ENCODE results near the gene SPO11.

SPO11 gene

DNA sequence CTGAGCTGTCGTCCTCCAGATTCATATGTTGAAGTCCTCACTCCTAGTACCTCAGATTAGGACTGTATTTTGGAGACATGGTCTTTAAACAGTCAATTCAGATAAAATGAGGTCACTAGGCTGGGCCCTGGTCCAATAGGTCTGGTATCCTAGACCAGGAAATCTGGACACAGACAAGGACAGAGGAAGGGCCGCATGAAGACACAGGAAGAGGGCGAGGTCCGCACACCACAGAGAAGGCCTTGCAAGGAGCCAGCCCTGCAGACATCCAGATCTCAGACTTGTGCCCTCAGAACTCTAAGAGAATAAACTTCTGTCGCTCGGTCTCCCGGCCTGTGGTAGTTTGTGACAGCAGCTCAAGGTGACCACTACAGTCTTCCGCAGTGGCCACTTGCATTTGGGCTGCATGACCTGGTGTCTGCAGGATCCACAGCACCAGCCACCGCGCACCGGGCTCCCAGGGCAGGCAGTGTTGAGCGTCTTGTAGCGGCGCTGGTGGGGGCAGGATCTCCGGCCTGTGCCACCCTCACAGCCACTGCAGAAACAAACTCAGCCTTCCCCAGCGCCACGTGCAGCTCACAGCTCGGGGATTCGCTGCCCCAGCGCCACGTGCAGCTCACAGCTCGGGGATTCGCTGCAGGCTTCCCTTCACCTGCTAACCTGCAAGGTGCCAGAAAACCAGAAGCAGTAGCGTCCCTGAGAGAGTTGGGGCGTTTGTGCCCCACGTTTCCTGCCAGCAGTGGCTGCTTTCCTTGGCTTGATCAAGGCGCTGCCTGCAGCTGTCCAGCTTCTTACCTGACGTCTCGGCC, 55.6 kb downstream of the SPO11 start:
- TF ChIP-seq GATA2 (IDR thresholded peaks at IDR 0.05; ENCODE audit: low read depth, low read length) (no peak), GATA3 (IDR thresholded peaks at IDR 0.05; ENCODE audit: low read depth, low read length) (no peak)

DNA sequence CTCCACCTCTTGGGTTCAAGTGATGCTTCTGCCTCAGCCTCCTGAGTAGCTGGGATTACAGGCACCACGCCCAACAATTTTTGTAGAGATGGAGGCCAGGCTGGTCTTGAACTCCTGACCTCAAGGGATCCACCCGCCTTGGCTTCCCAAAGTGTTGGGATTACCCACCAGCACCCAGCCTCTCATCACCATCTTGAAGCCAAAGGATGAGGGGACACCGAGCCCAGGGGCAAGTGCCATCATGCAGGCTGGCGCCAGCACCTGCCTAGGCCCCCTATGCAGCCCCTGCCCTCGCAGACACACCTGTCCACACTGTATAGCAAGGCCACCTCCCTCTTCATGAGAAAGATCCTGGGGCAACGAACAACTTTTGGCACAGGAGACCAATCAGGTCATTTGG, 56.3 kb downstream of the SPO11 start:
- TF ChIP-seq GATA3 (IDR thresholded peaks at IDR 0.05; ENCODE audit: low read depth, low read length) (no peak), GATA2 (IDR thresholded peaks at IDR 0.05; ENCODE audit: low read depth, low read length) (no peak)

DNA sequence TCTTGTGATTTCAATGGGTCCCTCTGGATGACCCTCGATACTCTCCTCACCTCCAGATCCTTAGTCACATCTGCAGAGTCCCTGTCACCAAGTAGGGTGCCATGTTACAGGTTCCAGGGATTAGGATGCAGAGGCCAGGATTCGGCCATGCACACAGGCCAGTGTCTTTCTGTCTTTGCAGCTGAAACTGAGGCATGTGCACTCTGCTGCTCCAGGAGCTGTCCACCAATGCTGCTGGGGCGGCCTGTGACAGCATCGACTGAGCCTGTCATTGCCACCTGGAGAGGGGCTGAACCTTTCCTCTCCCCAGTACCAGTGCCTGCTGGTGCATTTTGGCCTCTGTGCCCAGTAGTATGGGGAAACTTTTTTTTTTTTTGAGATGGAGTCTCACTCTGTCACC, 57.2 kb downstream of the SPO11 start:
- TF ChIP-seq GATA3 (IDR thresholded peaks at IDR 0.05; ENCODE audit: low read depth, low read length): no peak
- TF ChIP-seq GATA2 (IDR thresholded peaks at IDR 0.05; ENCODE audit: low read depth, low read length): no peak

DNA sequence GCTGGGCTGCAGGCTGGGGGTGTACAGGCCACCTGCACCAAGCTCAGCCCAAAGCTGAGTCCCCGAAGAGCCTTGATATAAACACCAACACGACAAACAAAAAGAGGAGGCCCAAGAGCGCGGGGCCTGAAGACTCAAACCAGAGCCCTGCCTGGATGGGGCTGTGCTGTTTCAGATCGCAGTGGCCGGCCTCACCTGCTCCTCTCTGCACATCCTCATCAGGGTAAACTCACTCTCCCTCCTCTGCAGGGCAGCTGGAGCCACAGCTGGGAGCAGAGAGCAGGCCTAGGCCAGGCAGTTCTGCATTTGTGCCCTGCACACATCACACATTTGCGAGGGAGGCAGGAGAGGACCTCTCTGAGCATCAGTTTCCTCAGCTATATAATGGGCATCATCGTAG, 57.9 kb downstream of the SPO11 start:
- TF ChIP-seq GATA2 (IDR thresholded peaks at IDR 0.05; ENCODE audit: low read depth, low read length) (no peak), GATA3 (IDR thresholded peaks at IDR 0.05; ENCODE audit: low read depth, low read length) (no peak)

DNA sequence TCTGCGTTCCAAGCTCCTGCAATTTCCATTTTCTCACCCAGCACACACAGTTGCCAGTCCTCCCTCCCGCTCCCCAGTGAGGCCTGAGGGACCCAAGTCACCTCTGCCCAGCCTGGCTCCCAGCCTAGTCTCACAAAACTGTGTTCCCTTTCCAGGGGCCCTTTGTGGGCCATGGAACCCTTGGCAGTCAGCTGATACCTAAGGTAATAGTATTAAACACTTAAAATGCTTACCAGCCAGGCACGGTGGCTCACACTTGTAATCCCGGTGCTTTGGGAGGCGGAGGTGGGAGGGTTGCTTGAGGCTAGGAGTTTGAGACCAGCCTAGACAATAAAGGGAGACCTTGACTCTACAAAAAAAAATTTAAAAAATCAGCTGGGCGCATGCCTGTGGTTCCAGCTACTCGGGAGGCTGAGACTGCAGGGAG, 58.4 kb downstream of the SPO11 start:
- TF ChIP-seq GATA2 (IDR thresholded peaks at IDR 0.05; ENCODE audit: low read depth, low read length): no peak
- no peak for TF ChIP-seq GATA3 (IDR thresholded peaks at IDR 0.05; ENCODE audit: low read depth, low read length)

DNA sequence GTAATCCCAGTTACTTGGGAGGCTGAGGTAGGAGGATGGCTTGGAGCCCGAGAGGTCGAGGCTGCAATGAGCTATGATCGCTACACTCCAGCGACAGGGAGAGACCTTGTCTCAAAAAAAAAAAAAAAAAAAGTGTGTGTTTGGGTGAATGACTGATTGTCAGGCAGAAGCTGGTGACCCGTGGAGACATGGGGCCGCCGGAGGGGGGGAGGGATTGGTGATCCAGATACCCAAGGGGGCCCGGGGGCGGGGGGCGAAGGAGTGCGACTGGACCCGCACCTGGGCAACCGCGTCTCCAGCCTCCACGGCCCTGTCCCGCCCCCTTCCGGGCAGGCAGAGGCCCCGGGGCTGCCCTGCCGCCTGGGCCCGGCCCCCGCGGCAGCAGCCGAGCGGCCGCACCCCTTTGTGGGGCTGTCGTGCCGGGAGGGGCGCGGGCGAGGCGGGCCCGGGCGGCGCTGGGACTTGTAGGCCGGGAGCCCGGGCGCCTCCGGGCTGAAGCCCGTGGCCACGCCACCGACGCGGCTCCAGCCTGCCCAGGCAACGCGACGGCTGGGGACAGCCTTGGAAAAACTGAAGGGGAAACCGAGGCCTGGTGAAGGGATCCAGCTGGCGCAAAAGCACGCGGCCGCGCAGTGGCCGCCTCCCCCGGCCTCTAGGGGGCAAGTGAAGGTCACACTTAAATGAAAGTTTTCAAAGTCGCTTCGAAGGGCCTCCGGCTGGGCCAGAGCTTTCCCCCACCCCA, 59.5 kb downstream of the SPO11 start:
- no peak for TF ChIP-seq GATA2 (IDR thresholded peaks at IDR 0.05; ENCODE audit: low read depth, low read length)
- no peak for TF ChIP-seq GATA3 (IDR thresholded peaks at IDR 0.05; ENCODE audit: low read depth, low read length)

DNA sequence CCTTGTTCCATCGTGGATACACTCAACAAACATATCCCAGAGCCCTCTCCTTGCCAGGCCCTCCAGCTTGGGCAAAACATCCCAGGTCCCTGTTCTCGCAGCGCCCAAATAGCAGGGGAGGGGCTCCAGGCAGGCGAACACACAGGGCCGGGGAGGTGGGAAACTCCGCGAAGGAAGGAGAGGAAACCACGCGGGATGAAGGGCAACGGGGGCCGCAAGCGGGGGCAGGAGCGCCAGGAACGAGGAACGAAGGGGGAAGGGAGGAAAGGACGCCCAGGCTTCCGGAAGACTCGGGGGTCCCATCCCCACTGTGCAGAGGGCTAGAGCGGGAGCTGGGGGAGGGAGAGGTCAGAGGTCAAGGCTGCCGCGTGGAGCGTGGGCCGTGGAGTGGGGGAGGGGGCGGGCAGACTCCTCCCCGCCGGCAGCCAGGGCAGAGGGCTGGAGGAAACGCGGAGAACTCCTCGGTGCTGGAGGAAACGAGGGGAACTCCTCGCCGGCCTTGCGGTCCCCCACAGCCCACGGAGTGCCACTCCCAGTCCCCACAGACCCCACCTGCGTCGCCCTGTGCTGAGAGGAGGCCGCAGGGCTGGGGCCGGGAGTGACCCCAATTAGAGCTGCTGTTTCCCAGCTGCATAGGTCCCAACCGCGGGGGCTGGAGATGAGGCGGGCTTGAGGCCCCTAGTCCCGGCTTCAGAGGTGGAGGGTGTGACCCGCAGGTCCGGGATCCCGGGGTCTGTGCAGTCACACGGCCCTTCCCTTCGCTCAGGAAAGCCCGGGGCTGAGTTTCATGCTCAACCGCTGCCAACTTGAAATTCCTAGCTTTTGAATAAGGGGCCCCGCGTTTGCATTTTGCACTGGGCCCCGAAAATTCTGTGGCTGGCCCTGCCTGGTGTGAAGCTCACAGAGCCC, 60.3 kb downstream of the SPO11 start:
- TF ChIP-seq GATA3 (IDR thresholded peaks at IDR 0.05; ENCODE audit: low read depth, low read length): no peak
- TF ChIP-seq GATA2 (IDR thresholded peaks at IDR 0.05; ENCODE audit: low read depth, low read length): no peak

DNA sequence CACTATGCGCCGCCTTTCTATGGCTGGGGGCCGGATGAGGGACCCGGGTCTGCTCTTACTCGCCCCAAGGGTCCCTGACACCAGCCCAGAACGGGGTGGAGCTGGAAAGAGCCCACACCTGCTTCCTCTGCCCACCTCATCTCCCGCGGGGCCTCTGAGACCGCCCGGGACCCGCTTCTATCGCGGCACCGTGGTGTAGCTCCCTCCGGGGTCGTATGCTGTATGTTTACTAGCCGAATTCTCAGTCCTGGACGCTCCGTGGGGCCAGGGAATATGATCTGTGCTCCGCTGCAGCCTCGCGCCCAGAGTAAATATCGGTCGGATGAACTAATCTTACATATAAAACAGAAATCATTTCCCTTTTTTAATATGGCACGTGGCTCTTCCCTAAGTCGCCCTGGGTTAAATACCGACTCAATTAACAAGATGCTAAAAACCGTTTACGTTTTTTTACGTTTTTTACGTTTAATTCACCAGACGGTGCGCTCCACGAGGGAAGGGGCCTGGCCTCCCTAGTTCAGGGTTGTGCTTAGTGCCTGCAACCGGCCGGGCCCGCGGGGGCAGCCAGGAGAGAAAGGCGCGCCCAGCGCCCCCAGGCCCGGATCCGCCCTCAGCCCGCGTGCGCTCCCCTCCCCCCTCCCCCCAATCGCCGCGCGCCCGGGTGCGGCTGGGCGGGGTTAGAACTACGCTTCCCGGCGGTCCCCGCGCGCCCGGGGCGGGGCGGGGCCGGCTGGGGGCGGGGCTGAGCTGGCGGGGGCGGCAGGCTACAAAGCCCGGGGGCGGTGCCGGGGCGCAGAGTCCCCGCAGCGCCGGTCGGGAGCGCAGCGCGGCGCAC, 61.2 kb downstream of the SPO11 start, which contains the start of gene RBM38:
Gene RBM38, plus strand, starts transcription at position 793 of the 835 bp plus-strand sequence. CDS start 186 bp downstream, outside the sequence.
- TF ChIP-seq GATA2 (IDR thresholded peaks at IDR 0.05; ENCODE audit: low read depth, low read length) (no peak), GATA3 (IDR thresholded peaks at IDR 0.05; ENCODE audit: low read depth, low read length) (no peak)

DNA sequence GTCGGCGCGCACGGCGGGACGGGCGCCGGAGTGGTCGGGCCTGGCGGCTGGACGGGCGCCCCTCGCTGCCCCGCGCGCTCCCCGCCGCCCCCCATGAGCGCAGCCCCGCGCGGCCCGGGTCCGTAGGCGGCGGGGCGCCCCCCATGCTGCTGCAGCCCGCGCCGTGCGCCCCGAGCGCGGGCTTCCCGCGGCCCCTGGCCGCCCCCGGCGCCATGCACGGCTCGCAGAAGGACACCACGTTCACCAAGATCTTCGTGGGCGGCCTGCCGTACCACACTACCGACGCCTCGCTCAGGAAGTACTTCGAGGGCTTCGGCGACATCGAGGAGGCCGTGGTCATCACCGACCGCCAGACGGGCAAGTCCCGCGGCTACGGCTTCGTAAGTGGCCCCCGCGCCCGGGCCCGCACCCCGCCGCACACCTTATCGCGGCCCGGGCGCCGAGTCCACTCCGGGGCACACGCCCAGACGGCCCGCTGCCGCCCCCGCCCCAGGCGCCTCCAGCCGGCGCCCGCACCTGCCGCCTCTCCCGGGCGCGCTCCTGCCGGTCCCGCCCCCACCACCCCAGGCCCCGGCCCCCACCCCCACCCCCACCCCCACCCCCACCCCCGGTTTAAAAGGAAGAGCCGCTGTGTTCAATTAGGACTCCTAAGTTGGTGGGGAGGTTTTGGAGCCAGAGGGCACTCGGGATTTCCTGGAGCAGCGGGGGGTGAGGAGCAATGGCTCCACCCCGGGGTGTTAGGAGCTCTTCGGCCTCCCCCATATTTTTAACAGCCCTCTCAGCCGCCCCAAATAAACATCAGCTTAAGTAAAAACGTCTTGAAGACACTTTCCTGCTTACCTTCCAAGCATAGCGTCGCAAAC, 62.1 kb downstream of the SPO11 start:
- TF ChIP-seq GATA3 (IDR thresholded peaks at IDR 0.05; ENCODE audit: low read depth, low read length): no peak
- no peak for TF ChIP-seq GATA2 (IDR thresholded peaks at IDR 0.05; ENCODE audit: low read depth, low read length)

DNA sequence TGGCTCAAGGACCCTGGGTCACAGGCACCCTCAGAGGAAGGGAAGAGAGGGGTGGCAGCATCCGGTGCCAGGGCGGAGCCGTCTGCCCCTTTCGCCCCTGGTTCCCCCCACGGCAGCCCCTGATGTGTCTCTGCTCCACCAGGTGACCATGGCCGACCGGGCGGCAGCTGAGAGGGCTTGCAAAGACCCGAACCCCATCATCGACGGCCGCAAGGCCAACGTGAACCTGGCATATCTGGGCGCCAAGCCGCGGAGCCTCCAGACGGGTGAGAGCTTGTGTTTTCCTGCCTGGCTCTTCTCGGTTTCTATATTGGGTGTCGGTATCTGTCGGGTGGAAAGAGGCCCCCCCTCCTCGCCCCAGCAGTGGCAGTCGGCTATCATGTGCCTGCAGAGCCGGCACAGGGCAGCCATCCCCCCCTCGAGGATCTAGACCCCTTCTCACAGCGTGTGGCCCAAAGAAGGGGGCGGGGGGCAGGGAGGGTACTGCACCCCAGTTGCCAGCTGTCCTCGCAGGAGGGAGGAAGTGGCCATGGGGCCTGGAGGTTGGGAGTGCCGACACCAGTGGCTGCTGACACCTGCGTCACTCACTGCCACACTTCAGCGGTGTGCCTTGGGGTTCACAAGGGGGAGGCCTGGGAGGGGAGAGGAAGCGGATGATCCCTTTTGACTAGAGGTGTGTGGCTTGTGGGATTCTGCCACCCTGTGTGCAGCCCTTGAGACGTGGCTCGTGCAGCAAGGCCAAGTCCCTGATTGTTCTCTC, 63.1 kb downstream of the SPO11 start:
- TF ChIP-seq GATA3 (IDR thresholded peaks at IDR 0.05; ENCODE audit: low read depth, low read length) (no peak), GATA2 (IDR thresholded peaks at IDR 0.05; ENCODE audit: low read depth, low read length) (no peak)
